Mucosa of rectum (tissue), 2 donors: ENCODE data around the gene NPTXR.

Source experiments
- H3K27ac ChIP-seq, 2 donors: one replicate each; pipeline ENCODE4 v1.7.0; 2013; ENCODE audit warnings: inconsistent platforms in 2 of 2, low read depth in 2 of 2, low read length in 2 of 2
- H3K27me3 ChIP-seq, 2 donors: one replicate each; pipeline ENCODE4 v1.7.0; 2013; ENCODE audit warnings: low read length in 2 of 2; ENCODE audit not compliant: control insufficient read depth in 2 of 2, insufficient read depth in 2 of 2
- H3K36me3 ChIP-seq, 2 donors: one replicate each; pipeline ENCODE4 v1.7.0; 2013; ENCODE audit warnings: low read length in 2 of 2; ENCODE audit not compliant: control insufficient read depth in 2 of 2, insufficient read depth in 2 of 2
- H3K4me1 ChIP-seq, 2 donors: one replicate each; pipeline ENCODE4 v1.7.0; 2013; ENCODE audit warnings: low read length in 2 of 2, mild to moderate bottlenecking in 1 of 2; ENCODE audit not compliant: control insufficient read depth in 2 of 2, insufficient read depth in 2 of 2
- H3K4me3 ChIP-seq, 2 donors: one replicate each; pipeline ENCODE4 v1.7.0; 2013; ENCODE audit warnings: low read length in 2 of 2
- H3K9ac ChIP-seq, 2 donors: one replicate each; pipeline ENCODE4 v1.7.0; 2013; ENCODE audit warnings: low read length in 2 of 2, low read depth in 1 of 2, mild to moderate bottlenecking in 1 of 2
- H3K9me3 ChIP-seq, 2 donors: one replicate each; pipeline ENCODE4 v1.7.0; 2013; ENCODE audit warnings: low read length in 2 of 2; ENCODE audit not compliant: control insufficient read depth in 2 of 2
- donor health status: healthy.
- donor health status: Normal muscosa, but diverticular disease.

Gene NPTXR

DNA sequence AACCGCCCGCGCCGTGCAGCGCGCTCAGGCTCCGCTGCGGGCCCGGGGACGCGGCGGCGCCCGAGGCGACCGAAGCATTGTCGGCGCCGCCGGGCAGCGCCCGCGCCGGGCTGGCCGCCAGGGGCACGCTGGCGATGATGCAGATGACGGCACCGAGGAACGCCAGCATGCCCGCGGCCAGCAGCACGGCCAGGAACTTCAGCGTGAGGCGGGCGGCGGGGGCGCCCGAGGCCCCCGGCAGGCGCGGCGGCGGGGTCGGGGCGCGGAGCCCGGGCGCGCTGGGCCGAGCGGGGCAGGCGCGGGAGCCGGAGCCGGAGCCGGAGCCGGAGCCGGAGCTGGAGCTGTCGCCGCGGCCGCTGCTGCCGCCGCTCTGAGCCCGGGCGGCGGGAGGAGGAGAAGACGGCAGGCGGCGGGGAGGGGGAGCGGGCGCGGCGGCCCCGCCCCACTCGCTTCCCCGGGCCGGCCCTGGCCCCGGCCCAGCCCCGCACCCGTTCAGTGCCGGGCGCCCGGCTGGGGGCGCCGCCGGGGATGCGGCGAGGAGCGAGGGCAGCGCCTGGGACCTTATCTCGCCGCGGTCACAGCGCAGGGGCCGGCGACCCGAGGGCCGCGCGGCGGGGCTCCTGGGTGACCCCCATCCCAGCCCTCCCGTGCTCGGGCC is at the start of gene NPTXR:
NPTXR (minus strand) TSS at position 372 of the 658 bp plus-strand sequence.
- peaks cover 32 to 47% of the 10 kb centered on the region in 2 donors for H3K27me3 ChIP-seq
- H3K27ac ChIP-seq: no peak within 1 kb of the TSS
- peak within 1 kb of the TSS in 1 of 2 donors; percentile 38 for H3K9ac ChIP-seq

DNA sequence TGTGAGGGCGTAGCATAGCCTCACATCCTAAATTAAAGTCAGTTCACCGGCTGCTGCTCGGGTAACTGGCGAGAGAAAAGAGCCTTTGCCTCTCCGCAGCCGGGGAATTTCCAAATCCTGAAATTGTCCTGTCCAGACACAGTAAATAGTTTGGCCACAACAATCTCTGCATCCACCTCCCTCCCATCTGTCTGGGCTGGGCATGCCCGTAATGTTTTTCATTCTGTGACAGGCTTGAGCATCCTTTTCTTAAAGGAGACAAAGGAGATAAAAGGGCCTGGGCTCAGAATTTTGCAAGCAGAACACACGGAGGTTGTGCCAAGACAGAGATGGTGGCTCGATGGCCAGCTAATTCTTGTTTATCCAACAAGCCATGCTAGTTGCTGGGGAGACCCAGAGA is 47.4 kb upstream of the NPTXR start:
- H3K4me1 ChIP-seq: no peaks in the 10 kb centered on the region
- no peak overlapping the region for H3K4me3 ChIP-seq
- no peak overlapping the region for H3K27ac ChIP-seq
- H3K36me3 ChIP-seq: no peaks in the 10 kb centered on the region
- no peak overlapping the region for H3K9ac ChIP-seq
- peaks cover 4 to 5% of the 10 kb centered on the region in 2 donors for H3K27me3 ChIP-seq
- no peaks in the 10 kb centered on the region for H3K9me3 ChIP-seq

More for the DNA sequence above, at the start of gene NPTXR:
- Histone ChIP-seq H3K4me3 (peak within 1 kb of the TSS; percentile 16 to 50), H3K36me3 (no peaks in the 10 kb centered on the region), H3K4me1 (peaks cover 3 to 5% of the 10 kb centered on the region in 2 donors), H3K9me3 (no peaks in the 10 kb centered on the region)

DNA sequence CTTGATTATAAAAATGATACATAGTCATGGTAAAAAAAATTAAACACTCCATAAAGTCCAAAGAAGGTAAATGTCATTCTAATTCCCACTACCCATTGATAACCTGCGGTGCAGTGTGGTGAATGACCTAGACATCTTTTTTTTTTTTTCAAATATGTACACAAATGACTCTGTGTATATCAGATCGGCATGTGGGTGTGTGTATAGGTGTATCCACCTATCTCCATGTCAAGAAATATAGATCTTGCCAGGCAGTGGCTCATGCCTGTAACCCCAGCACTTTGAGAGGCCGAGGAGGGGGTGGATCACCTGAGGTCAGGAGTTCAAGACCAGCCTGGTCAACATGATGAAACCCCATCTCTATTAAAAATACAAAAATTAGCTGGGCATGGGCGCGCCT is 46.5 kb upstream of the NPTXR start:
- H3K9ac ChIP-seq: no peak overlapping the region
- H3K9me3 ChIP-seq: no peaks in the 10 kb centered on the region
- no peaks in the 10 kb centered on the region for H3K4me1 ChIP-seq
- peaks cover 4 to 5% of the 10 kb centered on the region in 2 donors for H3K27me3 ChIP-seq
- H3K36me3 ChIP-seq: no peaks in the 10 kb centered on the region
- H3K4me3 ChIP-seq: no peak overlapping the region
- no peak overlapping the region for H3K27ac ChIP-seq

DNA sequence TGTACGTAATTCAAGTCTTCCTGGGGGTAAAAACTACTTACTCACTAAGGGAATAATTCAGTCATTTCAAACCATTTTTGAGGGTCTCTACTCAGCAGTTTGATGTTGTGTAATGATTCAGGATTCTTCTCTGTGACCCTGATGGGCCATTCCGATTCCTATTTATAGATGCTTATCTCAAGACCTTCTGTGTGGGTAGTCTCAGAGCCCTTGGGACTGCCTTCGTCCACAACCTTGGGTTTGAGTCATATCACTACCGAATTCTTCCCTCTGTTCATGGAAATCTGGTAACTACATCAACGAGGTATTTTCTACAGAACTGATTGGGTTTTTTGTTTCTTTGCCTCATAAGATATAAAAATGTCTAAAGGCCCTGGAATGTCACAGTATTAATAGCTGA is 42.5 kb upstream of the NPTXR start:
- Histone ChIP-seq H3K27ac (no peak overlapping the region), H3K9ac (no peak overlapping the region), H3K4me1 (peaks cover 4 to 9% of the 10 kb centered on the region in 2 donors), H3K27me3 (no peaks in the 10 kb centered on the region), H3K9me3 (no peaks in the 10 kb centered on the region), H3K36me3 (no peaks in the 10 kb centered on the region), H3K4me3 (no peak overlapping the region)

- Histone ChIP-seq H3K4me1 (peaks cover 4 to 9% of the 10 kb centered on the region in 2 donors), H3K27me3 (no peaks in the 10 kb centered on the region), H3K4me3 (no peak overlapping the region), H3K9me3 (no peaks in the 10 kb centered on the region), H3K27ac (no peak overlapping the region), H3K36me3 (no peaks in the 10 kb centered on the region), H3K9ac (no peak overlapping the region)
These were observed 39.3 kb upstream of the NPTXR start for GRCh38 chr22:38882972-38883622.

GRCh38 chr22:38881997-38882879 is 38.4 kb upstream of the NPTXR start:
- H3K4me1 ChIP-seq: peaks cover 4 to 9% of the 10 kb centered on the region in 2 donors
- no peaks in the 10 kb centered on the region for H3K36me3 ChIP-seq
- peaks cover 0 to 2% of the 10 kb centered on the region in 2 donors for H3K27me3 ChIP-seq
- H3K9ac ChIP-seq: no peak overlapping the region
- H3K4me3 ChIP-seq: no peak overlapping the region
- peak overlapping the region; percentile 16 to 58 for H3K27ac ChIP-seq
- no peaks in the 10 kb centered on the region for H3K9me3 ChIP-seq

DNA sequence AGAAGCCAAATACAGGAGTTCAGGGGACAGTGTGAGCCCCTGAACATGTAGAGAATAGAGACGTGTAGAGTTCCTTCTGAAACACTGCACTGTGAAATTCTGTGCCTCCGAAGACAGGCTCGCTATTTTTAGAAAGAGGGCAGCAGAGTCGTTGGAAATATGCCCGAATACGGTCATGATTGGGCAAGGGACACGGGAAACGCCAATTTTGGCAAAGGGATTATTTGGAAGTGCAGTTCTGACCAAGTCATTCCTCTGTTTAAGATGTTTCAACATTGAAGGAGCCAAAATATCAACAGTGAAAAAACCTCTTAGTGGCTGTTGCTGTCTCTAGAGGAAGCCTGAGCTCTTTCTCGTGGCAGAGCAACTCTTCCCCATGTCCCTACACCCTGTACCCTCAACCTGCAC is 37.6 kb upstream of the NPTXR start:
- H3K4me3 ChIP-seq: no peak overlapping the region
- peak overlapping the region; percentile 54 to 58 for H3K27ac ChIP-seq
- no peaks in the 10 kb centered on the region for H3K9me3 ChIP-seq
- no peak overlapping the region for H3K9ac ChIP-seq
- H3K36me3 ChIP-seq: no peaks in the 10 kb centered on the region
- peaks cover 0 to 4% of the 10 kb centered on the region in 2 donors for H3K27me3 ChIP-seq
- peaks cover 4 to 9% of the 10 kb centered on the region in 2 donors for H3K4me1 ChIP-seq

DNA sequence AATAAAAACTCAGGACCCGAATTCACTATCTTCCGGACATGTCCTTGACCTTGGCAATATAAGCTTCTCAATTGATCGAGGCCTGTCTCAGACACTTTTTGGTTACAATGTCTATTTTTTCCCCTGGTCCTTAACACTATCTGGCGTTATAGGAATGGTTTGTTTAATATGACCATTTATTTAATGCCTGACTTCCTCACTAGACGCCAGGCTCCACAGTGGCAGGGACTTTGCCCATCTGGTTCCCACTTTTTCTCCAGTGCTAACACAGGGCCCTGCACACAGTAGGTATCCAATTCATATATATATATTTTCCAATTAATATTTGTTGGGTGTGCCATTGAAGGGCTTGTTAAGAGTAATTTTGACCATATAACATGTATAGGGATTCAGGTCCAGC is 36.1 kb upstream of the NPTXR start:
- Histone ChIP-seq H3K9ac (no peak overlapping the region), H3K27me3 (peaks cover under 1 to 7% of the 10 kb centered on the region in 2 donors), H3K36me3 (no peaks in the 10 kb centered on the region), H3K4me3 (no peak overlapping the region), H3K9me3 (no peaks in the 10 kb centered on the region), H3K4me1 (peaks cover 4 to 9% of the 10 kb centered on the region in 2 donors), H3K27ac (no peak overlapping the region)

DNA sequence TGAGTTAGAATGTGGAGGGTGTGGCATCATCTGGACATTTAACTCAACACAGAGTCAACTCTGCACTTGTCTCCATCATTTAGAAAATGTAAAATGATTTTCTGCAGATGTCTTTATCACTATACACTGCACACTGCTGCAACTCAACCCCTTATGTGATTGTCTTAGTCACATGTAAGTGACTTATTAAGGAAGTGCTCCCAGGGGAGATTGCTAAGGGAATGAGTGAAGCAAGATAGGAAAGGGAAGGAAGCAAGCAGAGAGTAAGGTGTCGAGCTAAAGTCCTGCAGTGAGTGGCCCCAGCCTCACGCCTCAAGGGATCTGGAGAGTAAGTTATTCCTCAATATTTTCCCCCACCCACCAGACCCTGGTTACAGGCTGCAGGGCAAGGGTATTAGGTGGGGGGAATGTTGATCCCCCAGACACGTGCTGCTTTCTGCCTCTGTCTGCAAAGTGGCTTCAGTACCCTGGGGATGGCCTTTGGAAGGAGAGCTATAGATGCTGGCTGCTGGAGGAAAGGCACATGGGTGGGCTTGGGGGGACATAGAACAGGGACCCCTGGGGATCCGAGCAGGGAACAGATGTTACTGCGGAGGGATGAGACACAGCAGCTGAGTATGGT is 35.4 kb upstream of the NPTXR start:
- H3K9me3 ChIP-seq: no peaks in the 10 kb centered on the region
- no peak overlapping the region for H3K27ac ChIP-seq
- no peaks in the 10 kb centered on the region for H3K36me3 ChIP-seq
- H3K27me3 ChIP-seq: peaks cover 4 to 10% of the 10 kb centered on the region in 2 donors
- peaks cover 4 to 9% of the 10 kb centered on the region in 2 donors for H3K4me1 ChIP-seq
- H3K4me3 ChIP-seq: no peak overlapping the region
- no peak overlapping the region for H3K9ac ChIP-seq
